IPS DF 19.7 (cell line): ENCODE data around the gene RBMS1.

Experiments used
- DNase-seq: peaks from one replicate; pipeline ENCODE4 v3.0.0-alpha.2; 2013; ENCODE audit warnings: low read depth, low spot score

RBMS1 gene

DNA sequence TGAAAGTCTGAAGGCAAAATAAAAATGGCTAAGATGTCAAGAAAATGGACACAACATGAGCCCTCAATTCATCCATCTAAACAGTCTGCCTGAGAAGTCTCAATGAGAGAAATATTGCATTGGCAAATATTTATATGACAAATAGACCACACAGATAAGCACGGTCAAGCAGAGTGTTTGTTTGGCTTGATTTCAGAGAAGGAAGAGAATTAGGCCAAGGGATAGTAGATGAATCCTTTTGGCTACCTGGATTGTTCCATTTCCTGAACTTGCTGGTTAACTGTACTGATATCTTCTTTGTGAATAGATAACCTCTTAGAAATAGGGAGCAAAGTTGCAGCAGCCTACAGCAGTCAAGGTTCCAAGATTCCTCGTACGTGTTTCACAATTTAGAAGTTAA, 129.6 kb downstream of the RBMS1 start:
- DNase-seq: no peak

DNA sequence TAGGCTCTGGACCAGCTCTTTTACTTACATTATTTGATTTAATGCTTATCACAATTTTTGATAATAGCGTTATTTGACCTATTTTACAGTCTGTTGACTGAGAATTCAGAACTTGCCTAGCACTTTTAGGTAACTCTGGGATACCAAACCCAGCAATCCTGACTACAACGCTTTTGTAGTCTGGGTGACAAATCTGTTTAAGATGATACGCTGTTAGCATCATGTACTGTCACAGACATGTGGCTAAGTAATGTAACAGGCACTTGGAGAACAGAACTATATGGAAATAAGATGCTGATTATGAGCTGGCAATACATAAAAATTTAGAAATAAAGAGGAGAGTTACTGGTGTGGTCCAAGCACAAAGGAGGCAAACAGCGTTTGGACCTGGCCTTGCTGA, 130.6 kb downstream of the RBMS1 start:
- no peak for DNase-seq

DNA sequence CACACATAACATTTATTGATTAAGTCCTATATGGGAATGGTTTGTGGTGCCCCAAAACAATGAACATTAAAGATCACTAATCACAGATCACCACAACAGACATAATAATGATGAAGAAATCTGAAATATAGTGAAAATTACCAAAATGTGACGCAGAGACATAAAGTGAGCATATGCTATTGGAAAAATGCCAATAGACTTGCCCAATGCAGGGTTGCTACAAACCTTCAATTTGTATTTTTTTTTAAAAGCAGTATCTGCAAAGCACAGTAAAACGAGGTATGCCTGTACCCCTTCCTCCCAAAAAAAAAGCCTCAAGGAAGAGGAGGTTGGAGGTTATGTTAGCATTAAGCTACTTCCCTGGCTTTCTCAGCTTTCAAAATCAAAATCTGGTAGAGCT, 131.1 kb downstream of the RBMS1 start:
- no peak for DNase-seq

DNA sequence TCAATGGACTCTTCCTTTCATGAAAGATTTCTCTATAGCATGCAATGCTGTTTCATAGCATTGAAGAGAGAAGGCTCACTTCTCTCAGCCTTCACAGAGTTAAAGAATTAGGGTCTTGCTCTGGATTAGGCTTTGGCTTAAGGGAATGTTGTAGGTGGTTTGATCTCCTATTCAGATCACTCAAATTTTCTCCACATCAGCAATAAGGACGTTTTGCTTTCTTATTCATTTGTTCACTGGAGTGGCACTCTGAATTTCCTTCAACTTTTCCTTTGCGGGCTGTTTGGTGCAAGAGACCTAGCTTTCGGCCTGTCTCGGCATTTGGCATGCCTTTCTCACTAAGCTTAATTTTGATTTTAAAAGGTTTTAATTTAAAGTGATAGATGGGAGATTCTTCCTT, 131.6 kb downstream of the RBMS1 start:
- DNase-seq: no peak

DNA sequence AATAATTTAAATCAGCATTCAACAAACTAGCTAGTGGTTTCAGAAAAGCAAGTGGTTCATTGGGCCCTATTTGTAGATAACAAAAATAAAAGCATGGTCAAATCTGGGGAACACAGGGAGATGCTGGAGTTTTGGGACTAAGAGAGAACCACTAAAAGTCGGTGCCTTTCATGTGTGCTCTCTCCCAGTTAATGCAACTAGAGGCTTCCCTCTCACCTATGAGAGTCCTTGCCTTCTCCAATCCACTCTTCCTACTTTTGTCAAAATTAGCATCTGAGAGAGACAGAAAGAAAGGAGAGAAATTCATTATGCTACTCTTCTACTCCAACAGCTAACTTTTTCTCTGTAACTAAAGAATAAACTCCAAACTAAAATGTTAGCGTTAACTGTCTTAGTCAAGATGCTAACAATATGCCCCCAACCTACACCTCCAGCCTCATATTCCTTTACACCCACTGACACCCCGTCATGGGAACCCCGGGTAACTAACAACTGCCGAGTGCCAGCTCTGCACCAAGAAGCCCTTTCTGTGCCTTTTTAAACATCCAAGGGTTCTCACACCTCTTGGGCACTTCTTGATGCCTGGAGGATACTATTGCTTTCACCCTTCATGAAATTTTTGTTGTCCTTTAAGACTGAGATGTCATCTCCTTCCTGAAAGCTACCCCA, 133.4 kb downstream of the RBMS1 start:
- no peak for DNase-seq

DNA sequence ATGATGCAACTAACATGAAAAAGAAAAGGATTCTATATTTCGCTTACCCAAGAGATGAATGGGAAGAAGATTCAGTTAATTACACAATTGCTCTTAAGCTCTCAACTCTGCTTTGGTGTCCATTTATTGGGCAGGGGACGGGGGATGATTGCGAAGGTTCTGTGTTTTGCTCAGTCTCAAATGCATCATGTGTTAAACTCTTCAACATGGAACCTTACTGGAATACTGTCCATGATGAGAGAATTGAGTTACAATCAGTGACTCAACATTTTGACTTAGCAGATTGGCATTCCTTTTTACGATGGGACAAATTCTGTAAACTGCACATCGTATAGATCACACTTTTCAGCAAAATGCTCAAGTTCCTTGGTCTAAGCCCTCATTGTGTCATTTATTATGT, 135.6 kb downstream of the RBMS1 start:
- no peak for DNase-seq

DNA sequence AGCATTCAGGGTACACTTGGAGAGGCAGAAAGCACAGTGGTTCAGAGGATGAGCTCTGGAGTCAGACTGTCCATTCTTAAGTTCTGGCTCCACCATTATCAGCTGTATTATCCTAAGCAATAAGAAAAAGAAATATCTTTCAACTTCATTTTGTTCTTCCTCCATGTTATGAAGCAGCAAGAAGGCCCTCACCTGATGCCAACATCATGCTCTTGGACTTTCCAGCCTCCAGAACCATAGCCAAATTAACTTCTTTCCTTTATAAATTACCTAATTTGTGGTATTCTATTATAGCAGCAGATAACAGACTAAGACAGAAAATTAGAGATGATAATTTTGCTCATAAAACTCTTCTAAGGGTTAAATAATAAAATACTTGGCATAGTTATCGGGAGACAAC, 137.1 kb downstream of the RBMS1 start:
- DNase-seq: no peak

DNA sequence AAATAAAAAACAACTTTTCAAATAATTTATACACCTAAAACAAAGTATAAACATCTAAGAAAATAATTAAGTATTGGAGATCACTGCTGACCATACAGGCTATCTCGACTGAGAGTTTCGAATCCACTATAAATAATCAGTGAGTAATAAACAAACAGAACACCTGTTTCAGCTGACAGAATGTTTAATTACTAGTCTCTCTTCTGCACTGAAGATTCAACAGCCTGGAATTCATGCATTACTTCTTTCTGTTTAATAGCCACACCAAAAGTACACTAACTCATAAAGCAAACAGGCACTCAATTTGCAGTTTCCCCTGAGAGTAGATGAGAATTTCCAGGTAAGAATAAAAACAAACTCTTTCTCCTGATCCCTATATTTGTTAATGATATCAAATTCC, 138.5 kb downstream of the RBMS1 start:
- no peak for DNase-seq

DNA sequence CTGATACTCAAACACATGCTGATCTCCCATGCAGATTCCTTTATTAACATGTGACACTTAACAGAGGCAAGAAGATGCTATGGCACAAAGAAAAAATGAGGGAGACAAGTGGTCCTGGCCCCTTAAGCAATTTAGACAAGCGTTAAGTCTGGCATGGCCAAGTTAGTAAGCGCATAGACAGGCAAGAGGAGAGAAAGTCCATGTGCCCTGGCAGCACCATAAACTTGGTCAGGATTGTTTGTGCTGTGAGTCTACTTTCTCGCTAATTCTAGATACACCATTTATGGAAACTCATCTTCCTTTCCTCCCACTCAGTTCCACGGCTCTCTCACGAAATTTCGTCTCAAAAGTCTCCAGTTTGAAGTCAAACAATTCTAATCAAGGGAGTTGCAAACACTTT, 138.9 kb downstream of the RBMS1 start:
- no peak for DNase-seq

DNA sequence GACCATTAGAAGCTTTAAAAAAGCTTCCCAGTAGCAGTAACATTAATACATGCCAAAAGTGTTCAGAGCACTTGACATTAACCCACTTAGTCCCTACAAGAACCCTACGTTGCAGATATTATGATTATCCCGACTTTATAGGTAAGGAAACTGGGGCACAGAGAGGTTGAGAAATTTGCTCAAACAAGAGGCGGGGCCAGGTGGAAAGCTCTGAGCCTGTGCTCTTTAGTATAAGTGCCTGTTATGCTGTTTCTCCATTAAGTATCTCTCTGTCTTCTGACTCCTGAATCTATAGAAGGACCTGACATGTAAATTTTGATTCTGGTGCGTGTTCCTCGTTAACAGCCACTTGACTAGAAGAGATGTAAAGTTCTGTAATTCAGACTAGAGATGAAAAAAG, 139.8 kb downstream of the RBMS1 start:
- DNase-seq: no peak

DNA sequence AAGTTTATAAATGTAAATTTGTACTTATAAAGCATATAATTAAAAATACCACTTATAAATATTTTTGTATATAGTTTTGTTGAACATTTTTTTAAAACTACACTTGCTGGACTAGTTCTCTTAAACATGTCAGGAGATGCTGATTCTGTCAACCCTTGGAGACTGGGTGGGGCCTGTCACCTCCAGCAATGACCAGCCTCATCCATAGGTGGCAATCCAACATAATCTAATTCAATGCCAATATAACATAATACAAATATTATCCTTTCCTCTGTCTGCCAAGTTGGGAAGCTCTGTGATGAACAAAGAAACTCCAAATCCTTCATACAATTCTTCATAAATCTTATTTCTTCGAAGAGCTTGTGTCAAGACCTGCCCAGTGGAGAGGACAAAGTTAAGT, 140.4 kb downstream of the RBMS1 start:
- DNase-seq: no peak

DNA sequence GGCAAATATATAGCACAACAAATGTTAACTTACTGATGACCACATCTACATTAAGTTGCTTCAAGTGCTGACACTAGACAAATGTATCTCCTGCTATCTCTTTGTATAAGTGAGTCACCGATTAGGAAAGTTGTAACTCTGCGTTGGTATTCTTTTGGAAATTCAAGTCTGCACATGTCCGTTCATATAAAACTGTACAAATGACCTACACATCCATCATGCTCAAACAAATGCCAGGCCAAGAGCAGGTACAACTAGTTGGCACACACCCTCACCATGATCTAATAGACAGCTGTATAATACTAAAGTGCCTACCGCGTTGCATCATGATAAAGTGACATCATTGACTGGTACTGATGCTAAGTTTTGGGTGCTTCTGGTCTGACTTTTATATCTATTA, 141.1 kb downstream of the RBMS1 start:
- no peak for DNase-seq

DNA sequence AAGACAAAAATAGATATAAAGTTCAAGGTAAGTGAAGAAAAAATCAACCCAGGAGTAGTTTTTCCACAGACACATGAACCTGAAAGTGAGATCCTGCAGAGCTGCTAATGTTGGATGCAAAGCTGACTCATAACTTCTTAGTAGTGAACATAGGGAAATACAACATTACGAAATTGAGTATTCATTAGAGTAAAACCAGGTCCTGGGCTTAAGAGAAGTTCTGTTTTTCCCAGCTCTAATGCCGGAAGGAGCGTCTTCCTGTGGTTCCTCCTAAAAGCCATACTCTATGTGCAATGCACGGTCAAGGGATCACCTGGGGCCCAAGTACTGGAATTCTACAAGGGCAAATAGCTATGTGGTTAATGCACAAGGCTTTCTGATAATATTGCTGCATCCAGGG, 141.7 kb downstream of the RBMS1 start:
- no peak for DNase-seq

DNA sequence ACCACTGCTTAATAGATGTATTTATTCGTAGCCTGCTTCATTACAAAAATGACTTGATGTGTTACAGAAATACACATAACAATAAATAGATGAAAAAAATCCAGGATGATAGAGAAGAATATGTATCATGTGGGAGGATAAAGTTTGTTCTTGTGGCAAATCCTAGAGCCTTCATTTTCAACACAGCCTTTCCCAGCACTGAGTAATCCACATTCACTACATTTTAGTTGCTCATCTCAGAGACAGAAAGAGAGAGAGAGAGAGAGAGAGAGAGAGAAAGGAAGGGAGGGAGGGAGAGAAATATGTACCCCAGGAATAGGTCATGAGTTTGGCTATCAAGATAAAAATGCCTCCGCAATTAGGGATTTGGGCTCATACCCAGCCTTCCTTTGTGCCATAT, 144.3 kb downstream of the RBMS1 start:
- no peak for DNase-seq

DNA sequence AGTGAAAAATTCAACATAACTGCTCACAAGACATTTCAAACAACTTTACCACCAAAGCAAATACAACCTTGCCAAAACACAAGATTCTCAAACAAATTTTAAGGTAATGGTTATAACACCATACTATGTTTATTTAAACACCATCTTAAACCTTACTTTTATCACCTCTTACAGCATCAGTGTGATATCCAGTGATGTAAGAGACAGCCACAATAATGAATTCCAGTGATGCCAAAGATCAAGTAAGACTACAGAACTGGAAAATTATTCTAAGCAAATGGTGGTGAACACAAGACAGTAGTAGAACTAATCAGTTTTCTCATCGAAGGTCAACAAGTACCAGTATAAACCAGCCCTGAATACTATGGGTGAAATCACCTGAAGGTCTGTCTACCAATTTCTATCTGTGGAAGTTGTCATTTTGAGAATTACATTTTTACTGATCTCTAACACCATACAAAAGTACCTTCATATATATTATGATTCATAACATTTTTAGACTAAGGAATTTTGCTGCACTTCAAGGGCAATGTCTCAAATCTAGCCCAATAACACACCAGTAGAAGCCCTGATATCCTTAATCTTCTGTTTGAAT, 146.2 kb downstream of the RBMS1 start:
- DNase-seq: no peak

DNA sequence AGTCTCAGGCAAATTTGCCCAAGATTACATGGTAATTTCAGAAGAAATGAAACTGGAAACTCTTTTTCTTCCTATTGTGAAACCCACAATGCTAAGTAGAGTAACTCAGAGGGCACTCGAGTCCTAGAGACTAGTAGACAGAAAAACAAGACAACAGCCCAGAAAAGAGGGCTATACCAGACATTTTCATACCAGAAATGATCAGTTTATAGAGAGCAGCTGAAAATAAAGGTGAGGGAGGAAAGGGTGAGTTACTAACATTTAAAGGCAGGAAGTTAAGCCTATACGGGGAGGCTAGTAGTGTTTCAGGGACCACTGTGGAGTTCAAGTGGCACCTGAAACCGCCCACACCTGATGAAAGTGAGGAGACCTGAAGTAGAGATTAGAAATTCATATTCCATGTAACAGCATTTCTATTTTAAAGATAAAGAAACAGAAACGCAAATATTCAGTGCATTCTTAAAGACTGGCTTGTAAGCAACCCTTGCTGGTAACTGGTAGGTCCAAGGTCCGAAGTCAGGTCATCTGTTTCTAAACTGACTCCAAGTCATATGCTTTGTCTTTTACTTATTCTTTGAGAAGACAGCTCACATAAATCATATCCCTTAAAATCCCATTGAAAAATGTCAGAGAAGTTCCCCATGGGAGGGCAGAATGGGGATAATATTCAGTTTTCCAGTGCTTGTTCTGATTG, 148.4 kb downstream of the RBMS1 start:
- no peak for DNase-seq

DNA sequence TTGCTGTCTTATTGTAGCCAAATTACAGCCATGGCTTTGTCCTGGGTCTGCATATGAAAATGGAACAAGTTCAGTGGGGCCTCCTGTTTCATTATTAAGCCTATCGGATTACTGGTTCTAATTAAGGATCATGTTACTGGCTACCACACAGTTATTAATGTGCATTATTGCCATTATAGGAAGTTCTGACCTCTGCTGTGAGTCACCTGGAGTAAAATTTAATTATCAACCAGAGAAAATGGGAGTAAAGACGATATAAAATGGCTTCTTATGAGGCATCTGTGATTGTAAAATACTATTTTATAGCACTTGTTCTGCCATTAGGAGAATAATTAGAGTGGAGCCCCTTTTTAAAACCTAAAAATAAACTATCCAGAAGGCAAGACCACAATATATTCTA, 150.2 kb downstream of the RBMS1 start:
- no peak for DNase-seq

DNA sequence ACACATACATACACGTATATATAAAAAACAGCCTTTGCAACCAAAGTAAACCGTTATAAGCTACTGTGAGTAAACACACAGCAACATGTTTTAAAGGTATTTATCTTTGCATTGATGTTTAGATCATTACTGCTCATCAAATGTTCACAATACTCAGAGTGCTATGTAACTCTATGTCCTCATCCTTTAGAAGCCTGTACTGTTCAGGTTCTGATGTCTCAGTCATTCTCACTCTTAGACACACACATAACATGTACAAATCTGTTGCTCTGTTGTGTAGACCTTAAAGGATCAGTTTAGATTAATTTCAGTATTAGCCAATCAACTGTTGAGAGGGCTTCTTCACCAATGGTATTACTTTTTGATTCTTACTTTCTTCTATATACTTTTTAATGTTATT, 153.9 kb downstream of the RBMS1 start:
- DNase-seq: no peak

DNA sequence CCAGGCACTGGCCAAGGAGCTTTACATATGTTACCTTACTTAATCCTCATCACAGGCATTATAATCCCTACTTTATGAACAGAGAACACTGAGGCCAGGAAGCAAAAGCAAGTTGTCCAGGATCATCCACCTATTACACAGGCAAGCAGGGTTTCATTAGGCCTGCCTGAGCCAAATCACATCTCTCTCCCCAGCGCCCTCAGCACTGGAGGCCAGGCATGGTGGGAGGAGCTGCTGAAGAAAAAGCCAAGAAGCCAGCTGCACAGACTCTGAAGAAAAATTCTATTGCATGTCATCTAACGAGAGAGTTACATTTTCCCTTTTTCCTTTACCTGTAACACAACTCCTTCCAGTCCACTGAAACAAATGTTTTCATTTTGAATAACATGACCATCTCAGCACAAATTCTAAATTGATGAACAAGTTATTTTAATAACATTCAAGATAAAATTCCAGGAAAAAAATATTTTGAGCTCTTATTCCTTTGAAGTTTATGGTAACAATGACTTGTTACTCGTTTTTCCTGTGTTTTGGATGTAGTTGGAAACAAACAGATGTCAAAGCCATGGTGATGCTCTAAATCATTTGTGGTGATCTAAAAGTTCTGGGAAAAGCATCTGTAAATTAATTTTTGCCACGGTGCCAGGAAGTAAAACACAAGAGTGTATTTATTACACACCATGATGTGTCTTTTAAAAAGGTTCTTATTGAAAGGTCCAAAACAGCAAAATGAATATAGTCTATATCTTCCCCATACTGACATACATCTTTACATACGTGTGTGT, 154.5 kb downstream of the RBMS1 start:
- DNase-seq: no peak

DNA sequence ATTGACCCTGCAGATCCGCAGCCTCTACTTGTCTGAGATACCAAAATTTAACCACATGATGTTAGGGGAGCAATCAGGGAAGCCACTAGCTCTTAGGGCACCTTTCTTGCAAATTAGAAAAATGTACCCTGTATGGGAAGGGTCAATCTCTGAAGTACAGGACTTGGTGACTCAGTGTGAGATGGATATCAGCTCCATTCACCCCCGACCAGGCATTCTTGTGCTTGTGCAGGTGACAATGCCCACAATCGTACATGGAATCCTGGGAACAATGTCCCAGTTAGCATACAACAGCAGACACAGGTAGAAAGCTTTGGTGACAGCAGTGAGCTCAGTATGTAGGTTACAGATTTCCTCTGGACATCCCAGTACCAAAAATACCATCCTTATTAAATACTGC, 155.9 kb downstream of the RBMS1 start:
- no peak for DNase-seq

DNA sequence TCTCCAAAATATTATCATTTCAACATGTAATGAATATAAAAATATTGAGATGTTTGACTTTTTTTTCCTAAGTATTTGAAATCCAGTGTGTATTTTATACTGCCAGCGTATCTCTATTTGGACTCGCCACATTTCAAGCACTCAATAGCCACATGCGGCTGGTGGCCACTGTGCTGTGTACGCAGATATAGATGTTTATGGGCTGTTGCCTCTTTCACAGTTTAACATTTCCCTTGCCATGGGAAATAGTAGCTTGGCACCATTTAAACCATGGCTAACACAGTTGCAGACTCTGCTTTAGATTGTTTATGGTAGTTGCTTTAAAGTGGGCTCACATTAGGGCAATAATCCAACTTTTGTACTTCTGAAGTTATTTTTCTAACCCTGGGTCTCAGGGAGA, 157.0 kb downstream of the RBMS1 start:
- no peak for DNase-seq

DNA sequence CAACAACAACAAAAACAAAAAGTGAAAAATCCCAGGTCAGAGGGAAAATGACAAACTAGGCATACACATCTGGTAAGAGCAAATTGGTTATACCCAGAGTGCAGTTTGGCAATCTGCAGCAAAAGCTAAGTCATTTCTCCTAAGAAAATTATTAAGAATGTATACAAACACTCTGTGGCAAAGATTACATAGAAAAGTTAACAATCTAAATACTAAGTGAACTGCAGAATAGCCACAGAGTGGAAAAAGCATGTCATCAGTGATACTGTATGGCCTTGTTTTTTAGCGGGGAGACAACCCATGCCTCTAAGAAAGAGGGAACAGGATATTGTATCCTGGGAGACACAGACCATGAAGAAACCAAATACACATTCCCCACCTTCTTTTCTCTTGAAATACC, 157.5 kb downstream of the RBMS1 start:
- DNase-seq: no peak

DNA sequence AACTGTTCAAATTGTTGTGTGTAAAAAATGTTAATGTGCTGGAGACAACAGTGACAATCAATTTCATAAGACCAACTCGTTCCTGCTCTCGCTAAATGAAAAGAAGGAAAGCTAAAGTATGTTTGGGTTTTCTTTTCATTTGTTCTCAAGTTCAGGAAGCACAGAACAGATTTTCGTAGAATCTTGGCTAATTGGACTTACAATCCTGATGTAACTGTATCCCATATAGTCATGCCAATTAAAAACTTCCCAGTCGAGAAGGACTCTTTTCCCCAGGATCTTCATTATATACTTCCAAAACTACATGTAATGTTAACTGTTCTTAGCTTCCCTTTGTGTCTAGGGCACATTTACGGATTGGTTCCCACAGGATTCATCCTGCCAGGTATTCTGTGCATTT, 158.2 kb downstream of the RBMS1 start:
- DNase-seq: no peak
